Transverse colon (tissue), 4 donors: ENCODE measurements around the gene TMC3.

Experiments
- CTCF ChIP-seq, 5 experiments: fragments of 200-600 bp in 3 of 5; fragments of 450-650 bp in 2 of 5; sonication (generic) in 3 of 5; IDR thresholded peaks; 1 replicate in 2 of 5; 2 replicates in 3 of 5; pipeline ENCODE4 v1.5.1; 2016 to 2017; ENCODE audit warnings: antibody characterized with exemption in 5 of 5, inconsistent platforms in 3 of 5, mild to moderate bottlenecking in 2 of 5, moderate library complexity in 1 of 5
- EP300 ChIP-seq: sonication (generic); formaldehyde crosslinking; IDR thresholded peaks from one replicate; pipeline ENCODE4 v1.6.1; 2017; ENCODE audit warnings: antibody characterized with exemption, low read depth
- POLR2A ChIP-seq: fragments of 450-650 bp; IDR thresholded peaks from one replicate; pipeline ENCODE4 v1.6.1; 2016; ENCODE audit warnings: antibody characterized with exemption, mild to moderate bottlenecking, moderate library complexity
- POLR2AphosphoS5 ChIP-seq, 3 donors: sonication (generic); formaldehyde crosslinking; IDR thresholded peaks; one replicate each; pipeline ENCODE4 v1.6.1; 2016; ENCODE audit warnings: antibody characterized with exemption in 3 of 3

GRCh38 chr15:81311752-81312464 lies 62.1 kb downstream of the TMC3 start:
- TF ChIP-seq CTCF (IDR thresholded peaks at IDR 0.05), result no peak
- TF ChIP-seq EP300, result no peak
- TF ChIP-seq POLR2AphosphoS5 (IDR thresholded peaks at IDR 0.05), result no peak
- TF ChIP-seq POLR2A, result peak; percentile 2
